HG02840 (cell line): ENCODE measurements around the gene LAMP5.

Experiments used
- ATAC-seq: cut with Tn5 transposase; IDR thresholded peaks from one replicate; pipeline ENCODE4 v1.9.1; 2021; ENCODE audit warnings: mild to moderate bottlenecking, moderate library complexity, moderate number of reproducible peaks; ENCODE audit not compliant: unreplicated experiment, low FRiP score

The LAMP5 gene

GRCh38 chr20:9578594-9578993 lies 64.2 kb downstream of the LAMP5 start:
- no peak for ATAC-seq
